Measurements from ENCODE around the gene KCP.

DNA sequence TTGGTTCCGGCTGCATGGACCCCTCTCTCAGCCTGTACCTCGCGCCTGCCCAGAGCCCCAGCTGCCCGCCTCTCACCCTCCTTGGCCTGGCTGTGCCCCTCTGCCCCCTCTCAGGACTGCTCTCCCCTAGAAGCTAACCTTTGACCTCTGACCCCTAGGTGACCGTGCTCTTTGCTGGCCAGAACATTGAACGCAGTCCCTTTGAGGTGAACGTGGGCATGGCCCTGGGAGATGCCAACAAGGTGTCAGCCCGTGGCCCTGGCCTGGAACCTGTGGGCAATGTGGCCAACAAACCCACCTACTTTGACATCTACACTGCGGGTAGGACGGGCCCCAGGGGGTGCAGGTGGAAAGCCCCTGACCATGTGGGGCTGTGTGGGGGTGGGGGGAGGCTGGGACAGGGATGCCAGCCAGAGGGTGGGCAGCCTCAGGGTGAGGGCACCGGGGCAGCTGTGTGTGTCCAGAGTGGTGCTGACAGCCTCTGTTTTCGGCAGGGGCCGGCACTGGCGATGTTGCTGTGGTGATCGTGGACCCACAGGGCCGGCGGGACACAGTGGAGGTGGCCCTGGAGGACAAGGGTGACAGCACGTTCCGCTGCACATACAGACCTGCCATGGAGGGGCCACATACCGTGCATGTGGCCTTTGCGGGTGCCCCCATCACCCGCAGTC lies 72.3 kb downstream of the KCP start:
- TF ChIP-seq, protein P1, sequence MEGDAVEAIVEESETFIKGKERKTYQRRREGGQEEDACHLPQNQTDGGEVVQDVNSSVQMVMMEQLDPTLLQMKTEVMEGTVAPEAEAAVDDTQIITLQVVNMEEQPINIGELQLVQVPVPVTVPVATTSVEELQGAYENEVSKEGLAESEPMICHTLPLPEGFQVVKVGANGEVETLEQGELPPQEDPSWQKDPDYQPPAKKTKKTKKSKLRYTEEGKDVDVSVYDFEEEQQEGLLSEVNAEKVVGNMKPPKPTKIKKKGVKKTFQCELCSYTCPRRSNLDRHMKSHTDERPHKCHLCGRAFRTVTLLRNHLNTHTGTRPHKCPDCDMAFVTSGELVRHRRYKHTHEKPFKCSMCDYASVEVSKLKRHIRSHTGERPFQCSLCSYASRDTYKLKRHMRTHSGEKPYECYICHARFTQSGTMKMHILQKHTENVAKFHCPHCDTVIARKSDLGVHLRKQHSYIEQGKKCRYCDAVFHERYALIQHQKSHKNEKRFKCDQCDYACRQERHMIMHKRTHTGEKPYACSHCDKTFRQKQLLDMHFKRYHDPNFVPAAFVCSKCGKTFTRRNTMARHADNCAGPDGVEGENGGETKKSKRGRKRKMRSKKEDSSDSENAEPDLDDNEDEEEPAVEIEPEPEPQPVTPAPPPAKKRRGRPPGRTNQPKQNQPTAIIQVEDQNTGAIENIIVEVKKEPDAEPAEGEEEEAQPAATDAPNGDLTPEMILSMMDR (optimal IDR thresholded peaks at IDR 0.05 in 1 of 3, IDR thresholded peaks at IDR 0.05 in 1 of 3, conservative IDR thresholded peaks at IDR 0.05 in 1 of 3; ENCODE audit: extremely low read depth in 1 of 3, insufficient read depth in 2 of 3, low read length in 3 of 3) = no peak
- TF ChIP-seq EZH2 (IDR thresholded peaks at IDR 0.05; ENCODE audit: low read length) = no peak

All from keratinocyte (primary cell).